GM04504 (cell line): ENCODE results near the gene OCLN.
A peak's percentile ranks its signal among the peaks of the same experiment; 100 is the strongest.
"Not testable (repeated sequence)": the region's sequence is repeated elsewhere in the genome, so short reads cannot be mapped to it uniquely, and the experiment has no call there.

ENCODE experiments used
- DNase-seq: peaks from one replicate; pipeline ENCODE4 v3.0.0-alpha.2; 2012; ENCODE audit warnings: low read depth

The OCLN gene

GRCh38 chr5:69492391-69492922 lies at the start of gene OCLN:
Gene OCLN (plus strand): TSS chr5:69492790. CDS start chr5:69504245, 11,455 bp downstream.
- no peak for DNase-seq

GRCh38 chr5:69444127-69444754 lies 48.3 kb upstream of the OCLN start:
- DNase-seq: no peak

GRCh38 chr5:69449511-69449910 lies 43.1 kb upstream of the OCLN start:
- no peak for DNase-seq

- DNase-seq: peak; percentile 59
These were observed 42.5 kb upstream of the OCLN start for GRCh38 chr5:69450116-69450515.

GRCh38 chr5:69450527-69450926 lies 42.1 kb upstream of the OCLN start:
- not testable (repeated sequence) for DNase-seq

GRCh38 chr5:69451941-69452647 lies 40.5 kb upstream of the OCLN start:
- no peak for DNase-seq

- DNase-seq: not testable (repeated sequence)
These were observed 39.1 kb upstream of the OCLN start for GRCh38 chr5:69453487-69453886.

GRCh38 chr5:69454460-69455249 lies 37.9 kb upstream of the OCLN start:
- no peak for DNase-seq

- DNase-seq: not testable (repeated sequence)
These were observed 37.1 kb upstream of the OCLN start for GRCh38 chr5:69455428-69455988.

GRCh38 chr5:69462170-69462569 lies 30.4 kb upstream of the OCLN start:
- DNase-seq: no peak

- DNase-seq: not testable (repeated sequence)
These were observed 26.2 kb upstream of the OCLN start for GRCh38 chr5:69466375-69466774.

GRCh38 chr5:69467442-69468225 lies 25.0 kb upstream of the OCLN start:
- DNase-seq: no peak

GRCh38 chr5:69468631-69469030 lies 24.0 kb upstream of the OCLN start:
- DNase-seq: no peak

GRCh38 chr5:69471516-69471915 lies 21.1 kb upstream of the OCLN start:
- DNase-seq: not testable (repeated sequence)

- DNase-seq: not testable (repeated sequence)
These were observed 20.0 kb upstream of the OCLN start for GRCh38 chr5:69472535-69473143.

- DNase-seq: no peak
These were observed 15.4 kb upstream of the OCLN start for GRCh38 chr5:69477170-69477569.

GRCh38 chr5:69478296-69478695 lies 14.3 kb upstream of the OCLN start:
- not testable (repeated sequence) for DNase-seq

- peak; percentile 24 for DNase-seq
These were observed 7.7 kb upstream of the OCLN start for GRCh38 chr5:69484891-69485290.

GRCh38 chr5:69485471-69485870 lies 7.1 kb upstream of the OCLN start:
- no peak for DNase-seq

- DNase-seq: no peak
These were observed 3.3 kb upstream of the OCLN start for GRCh38 chr5:69489246-69489645.

GRCh38 chr5:69491027-69491426 lies 1.6 kb upstream of the OCLN start:
- DNase-seq: no peak
